Upper lobe of right lung (tissue), 1 donor: ENCODE measurements around the gene THSD1. TPM values are rescaled to one million over a fixed set of nuclear protein-coding genes. Genes with fewer than 3 reads are reported as not detected.

Experiments
- ATAC-seq: fragments of 200-7000 bp; cut with Tn5 transposase; one replicate; pipeline ENCODE4 v1.9.1; 2020; ENCODE audit warnings: mild to moderate bottlenecking, moderate library complexity
- DNase-seq: peaks from one replicate; pipeline ENCODE4 v3.0.0-alpha.2; 2020
- H3K27ac ChIP-seq: fragments of 200-600 bp; one replicate; pipeline ENCODE4 v1.8.0; 2022
- H3K27me3 ChIP-seq: fragments of 200-600 bp; one replicate; pipeline ENCODE4 v1.8.0; 2022; ENCODE audit warnings: mild to moderate bottlenecking
- H3K36me3 ChIP-seq: fragments of 200-600 bp; one replicate; pipeline ENCODE4 v1.8.0; 2022
- H3K4me1 ChIP-seq: fragments of 200-600 bp; one replicate; pipeline ENCODE4 v1.8.0; 2022
- H3K4me3 ChIP-seq: fragments of 200-600 bp; one replicate; pipeline ENCODE4 v1.8.0; 2022; ENCODE audit warnings: mild to moderate bottlenecking
- H3K9me3 ChIP-seq: fragments of 200-600 bp; one replicate; pipeline ENCODE4 v1.8.0; 2022
- CTCF ChIP-seq: fragments of 200-600 bp; IDR thresholded peaks from one replicate; pipeline ENCODE4 v1.8.0; 2022; ENCODE audit warnings: antibody characterized with exemption
- intact Hi-C: fragments of 100-400 bp; cut with DNase I; formaldehyde crosslinking; loops from one replicate; pipeline ENCODE4 v1.11.0; 2022
- total RNA-seq: library from RNA; stranded (reverse); fragmentation: NEBNext Ultra II Directional; extraction: Animal tissue kit (Norgen Biotek cat#: 25700); gene quantifications from one replicate; pipeline ENCODE4 v1.2.1, GENCODE V29; 2021
- donor health status: DM: no; HTN: yes; CAD: no; lungs with severe emphysema.

The THSD1 gene
- total RNA-seq, 1 donor from 2014 or later: 17.3 TPM

- no peak for DNase-seq
- Histone ChIP-seq H3K4me1 (no peaks in the 10 kb centered on the region), H3K9me3 (no peaks in the 10 kb centered on the region), H3K36me3 (no peaks in the 10 kb centered on the region), H3K4me3 (no peak overlapping the region), H3K27me3 (no peaks in the 10 kb centered on the region), H3K27ac (no peak overlapping the region)
- TF ChIP-seq CTCF: no peak
- intact Hi-C loops: no loop called here
- no peak for ATAC-seq
Observed at GRCh38 chr13:52393572-52394357, 12.2 kb downstream of the THSD1 start.

GRCh38 chr13:52387721-52388120, 18.3 kb downstream of the THSD1 start:
- intact Hi-C loops: no loop called here
- TF ChIP-seq CTCF: no peak

GRCh38 chr13:52385870-52386269, 20.1 kb downstream of the THSD1 start:
- ATAC-seq (peak; percentile 16), DNase-seq (no peak)
- no peak overlapping the region for H3K4me3 ChIP-seq
- no peak for TF ChIP-seq CTCF
- no peaks in the 10 kb centered on the region for H3K4me1 ChIP-seq
- no peak overlapping the region for H3K27ac ChIP-seq
- H3K9me3 ChIP-seq: no peaks in the 10 kb centered on the region
- H3K36me3 ChIP-seq: no peaks in the 10 kb centered on the region
- intact Hi-C loops: no loop called here
- H3K27me3 ChIP-seq: no peaks in the 10 kb centered on the region

More at GRCh38 chr13:52387721-52388120, 18.3 kb downstream of the THSD1 start:
- Histone ChIP-seq H3K27ac (no peak overlapping the region), H3K4me3 (no peak overlapping the region), H3K4me1 (no peaks in the 10 kb centered on the region), H3K9me3 (no peaks in the 10 kb centered on the region), H3K27me3 (no peaks in the 10 kb centered on the region), H3K36me3 (no peaks in the 10 kb centered on the region)
- no peak for ATAC-seq
- DNase-seq: no peak

GRCh38 chr13:52383366-52383765, 22.6 kb downstream of the THSD1 start:
- DNase-seq: no peak
- H3K36me3 ChIP-seq: no peaks in the 10 kb centered on the region
- no peak for TF ChIP-seq CTCF
- no peak overlapping the region for H3K4me3 ChIP-seq
- no peaks in the 10 kb centered on the region for H3K4me1 ChIP-seq
- no peaks in the 10 kb centered on the region for H3K27me3 ChIP-seq
- no peaks in the 10 kb centered on the region for H3K9me3 ChIP-seq
- no peak overlapping the region for H3K27ac ChIP-seq
- intact Hi-C loops: no loop called here
- ATAC-seq: no peak

- no peak for TF ChIP-seq CTCF
- intact Hi-C loops: no loop called here
- Histone ChIP-seq H3K27me3 (no peaks in the 10 kb centered on the region), H3K4me1 (no peaks in the 10 kb centered on the region), H3K9me3 (no peaks in the 10 kb centered on the region), H3K4me3 (no peak overlapping the region), H3K36me3 (no peaks in the 10 kb centered on the region), H3K27ac (no peak overlapping the region)
- DNase-seq (no peak), ATAC-seq (no peak)
Observed at GRCh38 chr13:52378312-52378711, 27.7 kb downstream of the THSD1 start.
